ENCODE results near the gene PATL2.
"Not testable (repeated sequence)": the region's sequence is repeated elsewhere in the genome, so short reads cannot be mapped to it uniquely, and the experiment has no call there.

PATL2 gene

GRCh38 chr15:44728232-44728575 lies 17.1 kb upstream of the PATL2 start:
- H3K27ac ChIP-seq (ENCODE audit: low read length); H3K36me3 ChIP-seq (ENCODE audit: insufficient read depth, low read depth, low read length); H3K9me3 ChIP-seq (ENCODE audit: insufficient read depth, low read depth, low read length); H3K27me3 ChIP-seq (ENCODE audit: insufficient read depth, low read length); H3K4me1 ChIP-seq (ENCODE audit: insufficient read depth, low read length): not testable (repeated sequence)
- Histone ChIP-seq H3K9ac (ENCODE audit: low read depth, low read length) (peak overlapping the region; percentile 60; the same call in 1 of the 2 replicates), H3K4me3 (ENCODE audit: low read length) (peak overlapping the region; percentile 83; the same call in 1 of the 2 replicates)

- peaks cover 6% of the 10 kb centered on the region; the same call in 1 of the 2 replicates for H3K27me3 ChIP-seq (ENCODE audit: insufficient read depth, low read length)
- H3K27ac ChIP-seq (ENCODE audit: low read length), result no peak overlapping the region
- H3K4me3 ChIP-seq (ENCODE audit: low read length), result no peak overlapping the region
- no peaks in the 10 kb centered on the region for H3K9me3 ChIP-seq (ENCODE audit: insufficient read depth, low read depth, low read length)
- H3K36me3 ChIP-seq (ENCODE audit: insufficient read depth, low read depth, low read length), result no peaks in the 10 kb centered on the region
- H3K4me1 ChIP-seq (ENCODE audit: insufficient read depth, low read length), result peaks cover 10% of the 10 kb centered on the region; the same call in 1 of the 2 replicates
- no peak overlapping the region for H3K9ac ChIP-seq (ENCODE audit: low read depth, low read length)
Observed at GRCh38 chr15:44727485-44728231, 16.5 kb upstream of the PATL2 start.

- H3K9ac ChIP-seq (ENCODE audit: low read depth, low read length), result peak overlapping the region; percentile 27; the same call in 1 of the 2 replicates
- peaks cover 10% of the 10 kb centered on the region; the same call in 1 of the 2 replicates for H3K4me1 ChIP-seq (ENCODE audit: insufficient read depth, low read length)
- H3K36me3 ChIP-seq (ENCODE audit: insufficient read depth, low read depth, low read length), result no peaks in the 10 kb centered on the region
- peaks cover 6% of the 10 kb centered on the region; the same call in 1 of the 2 replicates for H3K27me3 ChIP-seq (ENCODE audit: insufficient read depth, low read length)
- H3K27ac ChIP-seq (ENCODE audit: low read length), result no peak overlapping the region
- no peak overlapping the region for H3K4me3 ChIP-seq (ENCODE audit: low read length)
- H3K9me3 ChIP-seq (ENCODE audit: insufficient read depth, low read depth, low read length), result no peaks in the 10 kb centered on the region
Observed at GRCh38 chr15:44726568-44727484, 15.7 kb upstream of the PATL2 start.

GRCh38 chr15:44726136-44726535 lies 15.0 kb upstream of the PATL2 start:
- peaks cover 6% of the 10 kb centered on the region; the same call in 1 of the 2 replicates for H3K27me3 ChIP-seq (ENCODE audit: insufficient read depth, low read length)
- H3K4me3 ChIP-seq (ENCODE audit: low read length), result no peak overlapping the region
- peaks cover 10% of the 10 kb centered on the region; the same call in 1 of the 2 replicates for H3K4me1 ChIP-seq (ENCODE audit: insufficient read depth, low read length)
- no peak overlapping the region for H3K27ac ChIP-seq (ENCODE audit: low read length)
- H3K9me3 ChIP-seq (ENCODE audit: insufficient read depth, low read depth, low read length), result no peaks in the 10 kb centered on the region
- peak overlapping the region; percentile 27; the same call in 1 of the 2 replicates for H3K9ac ChIP-seq (ENCODE audit: low read depth, low read length)
- H3K36me3 ChIP-seq (ENCODE audit: insufficient read depth, low read depth, low read length), result no peaks in the 10 kb centered on the region

- H3K27ac ChIP-seq (ENCODE audit: low read length), result no peak overlapping the region
- peaks cover 11% of the 10 kb centered on the region; the same call in 1 of the 2 replicates for H3K36me3 ChIP-seq (ENCODE audit: insufficient read depth, low read depth, low read length)
- no peaks in the 10 kb centered on the region for H3K27me3 ChIP-seq (ENCODE audit: insufficient read depth, low read length)
- no peak overlapping the region for H3K9ac ChIP-seq (ENCODE audit: low read depth, low read length)
- no peak overlapping the region for H3K4me3 ChIP-seq (ENCODE audit: low read length)
- no peaks in the 10 kb centered on the region for H3K9me3 ChIP-seq (ENCODE audit: insufficient read depth, low read depth, low read length)
- H3K4me1 ChIP-seq (ENCODE audit: insufficient read depth, low read length), result peaks cover 5% of the 10 kb centered on the region; the same call in 1 of the 2 replicates
Observed at GRCh38 chr15:44722011-44722410, 10.9 kb upstream of the PATL2 start.

GRCh38 chr15:44720460-44721176 lies 9.5 kb upstream of the PATL2 start:
- Histone ChIP-seq H3K4me3 (ENCODE audit: low read length) (no peak overlapping the region), H3K27me3 (ENCODE audit: insufficient read depth, low read length) (no peaks in the 10 kb centered on the region), H3K4me1 (ENCODE audit: insufficient read depth, low read length) (no peaks in the 10 kb centered on the region), H3K9ac (ENCODE audit: low read depth, low read length) (no peak overlapping the region), H3K9me3 (ENCODE audit: insufficient read depth, low read depth, low read length) (no peaks in the 10 kb centered on the region), H3K27ac (ENCODE audit: low read length) (no peak overlapping the region), H3K36me3 (ENCODE audit: insufficient read depth, low read depth, low read length) (peaks cover 25% of the 10 kb centered on the region)

GRCh38 chr15:44720000-44720435 lies 8.9 kb upstream of the PATL2 start:
- not testable (repeated sequence) for H3K27me3 ChIP-seq (ENCODE audit: insufficient read depth, low read length); H3K4me1 ChIP-seq (ENCODE audit: insufficient read depth, low read length); H3K27ac ChIP-seq (ENCODE audit: low read length); H3K4me3 ChIP-seq (ENCODE audit: low read length); H3K9ac ChIP-seq (ENCODE audit: low read depth, low read length); H3K9me3 ChIP-seq (ENCODE audit: insufficient read depth, low read depth, low read length)
- peaks cover 28% of the 10 kb centered on the region for H3K36me3 ChIP-seq (ENCODE audit: insufficient read depth, low read depth, low read length)

GRCh38 chr15:44719293-44719999 lies 8.3 kb upstream of the PATL2 start:
- Histone ChIP-seq H3K27me3 (ENCODE audit: insufficient read depth, low read length) (no peaks in the 10 kb centered on the region), H3K9ac (ENCODE audit: low read depth, low read length) (no peak overlapping the region), H3K27ac (ENCODE audit: low read length) (no peak overlapping the region), H3K4me1 (ENCODE audit: insufficient read depth, low read length) (no peaks in the 10 kb centered on the region), H3K4me3 (ENCODE audit: low read length) (no peak overlapping the region), H3K9me3 (ENCODE audit: insufficient read depth, low read depth, low read length) (no peaks in the 10 kb centered on the region), H3K36me3 (ENCODE audit: insufficient read depth, low read depth, low read length) (peaks cover 28% of the 10 kb centered on the region)

- H3K36me3 ChIP-seq (ENCODE audit: insufficient read depth, low read depth, low read length), result peaks cover 28% of the 10 kb centered on the region
Observed at GRCh38 chr15:44718927-44719292, 7.8 kb upstream of the PATL2 start.

GRCh38 chr15:44718180-44718926 lies 7.2 kb upstream of the PATL2 start:
- H3K9me3 ChIP-seq (ENCODE audit: insufficient read depth, low read depth, low read length), result no peaks in the 10 kb centered on the region
- H3K27ac ChIP-seq (ENCODE audit: low read length), result no peak overlapping the region
- no peak overlapping the region for H3K9ac ChIP-seq (ENCODE audit: low read depth, low read length)
- no peak overlapping the region for H3K4me3 ChIP-seq (ENCODE audit: low read length)
- peaks cover 28% of the 10 kb centered on the region for H3K36me3 ChIP-seq (ENCODE audit: insufficient read depth, low read depth, low read length)
- no peaks in the 10 kb centered on the region for H3K4me1 ChIP-seq (ENCODE audit: insufficient read depth, low read length)
- no peaks in the 10 kb centered on the region; the same call in 1 of the 2 replicates for H3K27me3 ChIP-seq (ENCODE audit: insufficient read depth, low read length)

More at GRCh38 chr15:44718927-44719292, 7.8 kb upstream of the PATL2 start:
- Histone ChIP-seq H3K27ac (ENCODE audit: low read length) (no peak overlapping the region), H3K9me3 (ENCODE audit: insufficient read depth, low read depth, low read length) (no peaks in the 10 kb centered on the region), H3K4me3 (ENCODE audit: low read length) (no peak overlapping the region), H3K4me1 (ENCODE audit: insufficient read depth, low read length) (no peaks in the 10 kb centered on the region), H3K9ac (ENCODE audit: low read depth, low read length) (no peak overlapping the region), H3K27me3 (ENCODE audit: insufficient read depth, low read length) (no peaks in the 10 kb centered on the region)

Measured in iPS-20b (cell line).